Thoracic aorta (tissue), 2 donors: ENCODE measurements around the gene GBX2. TPM values are rescaled to one million over a fixed set of nuclear protein-coding genes. Genes with fewer than 3 reads are reported as not detected.

Experiments
- ATAC-seq: fragments of 150-250 bp; one replicate; pipeline ENCODE4 v1.8.0; 2017; ENCODE audit warnings: low read depth; ENCODE audit not compliant: insufficient number of reproducible peaks, low FRiP score
- DNase-seq: peaks from one replicate; pipeline ENCODE4 v3.0.0-alpha.2; 2020; ENCODE audit warnings: low spot score
- H3K27ac ChIP-seq, 2 donors: fragments of 200-600 bp; sonication (generic); 1 replicate in 1 of 2; 2 replicates in 1 of 2; pipeline ENCODE4 v1.5.1; 2016; ENCODE audit warnings: mild to moderate bottlenecking in 2 of 2, moderate library complexity in 2 of 2
- H3K27me3 ChIP-seq: fragments of 200-600 bp; sonication (generic); replicated peaks from 2 replicates; pipeline ENCODE4 v1.6.0; 2016; ENCODE audit warnings: mild to moderate bottlenecking; ENCODE audit not compliant: insufficient read depth
- H3K36me3 ChIP-seq: fragments of 200-600 bp; sonication (generic); one replicate; pipeline ENCODE4 v1.5.1; 2016
- H3K4me1 ChIP-seq, 2 donors: fragments of 200-600 bp; sonication (generic); 1 replicate in 1 of 2; 2 replicates in 1 of 2; pipeline versions ENCODE4 v1.5.1 to v1.6.0; 2016; ENCODE audit warnings: low read depth in 2 of 2, mild to moderate bottlenecking in 1 of 2; ENCODE audit not compliant: control insufficient read depth in 1 of 2
- H3K4me3 ChIP-seq: fragments of 200-600 bp; sonication (generic); 2 replicates; pipeline ENCODE4 v1.5.1; 2016; ENCODE audit warnings: mild to moderate bottlenecking
- H3K9me3 ChIP-seq: fragments of 200-600 bp; sonication (generic); 2 replicates; pipeline ENCODE4 v1.5.1; 2016
- CTCF ChIP-seq: fragments of 200-600 bp; sonication (generic); IDR thresholded peaks from one replicate; pipeline ENCODE4 v1.5.1; 2019; ENCODE audit warnings: antibody characterized with exemption
- total RNA-seq, 2 donors: library from RNA; depleted of rRNA; stranded (reverse); fragments of >200 nt; gene quantifications; one replicate each; pipeline versions ENCODE4 v1.1.0 to v1.2.3, GENCODE V29; 2016

GBX2 gene
- total RNA-seq, 2 donors from 2014 or later, result not detected

DNA sequence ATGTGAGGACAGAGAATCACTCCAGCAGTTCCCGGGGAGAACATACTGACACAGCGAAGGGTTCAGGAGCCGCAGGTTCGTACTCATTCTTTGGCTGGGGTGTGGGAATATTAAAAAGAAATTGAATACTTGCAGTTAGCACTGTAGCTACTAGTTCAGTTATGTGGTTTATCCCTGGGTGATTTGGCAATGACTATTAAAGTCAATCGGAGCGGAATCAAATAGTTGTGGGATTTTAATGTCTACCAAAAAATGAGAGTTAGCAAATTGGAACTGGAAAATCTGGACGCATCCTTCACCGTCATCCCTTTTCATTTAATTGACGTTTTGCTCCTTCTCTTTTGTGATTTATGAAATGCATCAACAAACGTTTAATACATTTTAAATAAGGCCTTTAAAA lies 50.8 kb downstream of the GBX2 start:
- TF ChIP-seq CTCF, result no peak
- no peak for DNase-seq
- no peaks in the 10 kb centered on the region for H3K9me3 ChIP-seq
- no peaks in the 10 kb centered on the region for H3K27me3 ChIP-seq
- no peak overlapping the region for H3K4me3 ChIP-seq
- H3K4me1 ChIP-seq, result no peaks in the 10 kb centered on the region
- H3K27ac ChIP-seq, result no peak overlapping the region
- no peak for ATAC-seq
- no peaks in the 10 kb centered on the region for H3K36me3 ChIP-seq

Other genes with a start within 250 kb of the GBX2 start
- gene ASB18, start 96.0 kb upstream of the GBX2 start, total RNA-seq, result not detected